H9 (cell line): ENCODE measurements around the gene GLB1L. TPM values are rescaled to one million over a fixed set of nuclear protein-coding genes. Genes with fewer than 3 reads are reported as not detected.

Experiments used
- DNase-seq: peaks from one replicate; pipeline ENCODE4 v3.0.0-alpha.2; 2017
- H2AFZ ChIP-seq: one replicate; pipeline ENCODE4 v1.6.1; 2013; ENCODE audit warnings: mild to moderate bottlenecking, low read length, control low read depth, moderate library complexity
- H2AK5ac ChIP-seq: 2 replicates; pipeline ENCODE4 v1.6.1; 2013; ENCODE audit warnings: low read length, control low read depth, mixed read lengths; ENCODE audit not compliant: insufficient read length
- H2BK120ac ChIP-seq: one replicate; pipeline ENCODE4 v1.6.1; 2013; ENCODE audit warnings: low read depth, mild to moderate bottlenecking, low read length, control low read depth, inconsistent platforms; ENCODE audit not compliant: poor library complexity, severe bottlenecking
- H2BK12ac ChIP-seq: 2 replicates; pipeline ENCODE4 v1.6.1; 2013; ENCODE audit warnings: low read length, control low read depth, mixed read lengths, low read depth; ENCODE audit not compliant: insufficient read length
- H2BK15ac ChIP-seq: 2 replicates; pipeline ENCODE4 v1.6.1; 2013; ENCODE audit warnings: low read depth, low read length, control low read depth
- H2BK20ac ChIP-seq: one replicate; pipeline ENCODE4 v1.6.1; 2013; ENCODE audit warnings: low read depth, mild to moderate bottlenecking, low read length, control low read depth, inconsistent platforms; ENCODE audit not compliant: poor library complexity, severe bottlenecking
- H2BK5ac ChIP-seq: 2 replicates; pipeline ENCODE4 v1.6.1; 2013; ENCODE audit warnings: low read length, control low read depth, mixed read lengths; ENCODE audit not compliant: insufficient read length
- H3K14ac ChIP-seq: 2 replicates; pipeline ENCODE4 v1.6.1; 2013; ENCODE audit warnings: low read length, control low read depth; ENCODE audit not compliant: insufficient read depth
- H3K18ac ChIP-seq: 2 replicates; pipeline ENCODE4 v1.6.1; 2013; ENCODE audit warnings: low read depth, mild to moderate bottlenecking, mixed read lengths, low read length, control low read depth; ENCODE audit not compliant: insufficient read length
- H3K23ac ChIP-seq: 2 replicates; pipeline ENCODE4 v1.6.1; 2013; ENCODE audit warnings: low read length, control low read depth, mixed read lengths, low read depth; ENCODE audit not compliant: insufficient read length
- H3K23me2 ChIP-seq: 2 replicates; pipeline ENCODE4 v1.6.1; 2013; ENCODE audit warnings: low read depth, mild to moderate bottlenecking, mixed read lengths, low read length, control low read depth; ENCODE audit not compliant: insufficient read length, poor library complexity, severe bottlenecking
- H3K27ac ChIP-seq: 2 replicates; pipeline ENCODE4 v1.5.1; 2013; ENCODE audit warnings: low read length, control low read depth, mixed read lengths, low read depth; ENCODE audit not compliant: insufficient read length
- H3K27me3 ChIP-seq: 2 replicates; pipeline ENCODE4 v1.6.1; 2013; ENCODE audit warnings: low read length, control low read depth, inconsistent platforms; ENCODE audit not compliant: insufficient read depth
- H3K4ac ChIP-seq: 2 replicates; pipeline ENCODE4 v1.6.1; 2013; ENCODE audit warnings: low read depth, mild to moderate bottlenecking, control low read depth, inconsistent platforms, low read length, moderate library complexity
- H3K4me1 ChIP-seq: 2 replicates; pipeline ENCODE4 v1.6.1; 2013; ENCODE audit warnings: low read length, control low read depth, inconsistent platforms; ENCODE audit not compliant: insufficient read depth
- H3K4me2 ChIP-seq: 2 replicates; pipeline ENCODE4 v1.6.1; 2013; ENCODE audit warnings: low read length, control low read depth, mixed read lengths; ENCODE audit not compliant: insufficient read length, insufficient read depth
- H3K56ac ChIP-seq: 2 replicates; pipeline ENCODE4 v1.6.1; 2013; ENCODE audit warnings: low read depth, mild to moderate bottlenecking, mixed read lengths, low read length, control low read depth; ENCODE audit not compliant: insufficient read length
- H3K79me1 ChIP-seq: 2 replicates; pipeline ENCODE4 v1.6.1; 2013; ENCODE audit warnings: low read depth, mild to moderate bottlenecking, moderate library complexity, low read length, control low read depth, inconsistent platforms; ENCODE audit not compliant: insufficient read depth, poor library complexity, severe bottlenecking
- H3K79me2 ChIP-seq: 2 replicates; pipeline ENCODE4 v1.6.1; 2013; ENCODE audit warnings: low read length, control low read depth, inconsistent platforms; ENCODE audit not compliant: insufficient read depth
- H3K9ac ChIP-seq: 2 replicates; pipeline ENCODE4 v1.6.1; 2013; ENCODE audit warnings: low read length, control low read depth, mixed read lengths; ENCODE audit not compliant: insufficient read length; ENCODE audit errors: extremely low read depth
- H3K9me3 ChIP-seq: one replicate; pipeline ENCODE4 v1.6.1; 2013; ENCODE audit warnings: low read depth, low read length, inconsistent platforms; ENCODE audit not compliant: control insufficient read depth
- H3T11ph ChIP-seq: one replicate; pipeline ENCODE4 v1.6.1; 2013; ENCODE audit warnings: mild to moderate bottlenecking, low read length, control low read depth, inconsistent platforms
- H4K20me1 ChIP-seq: one replicate; pipeline ENCODE4 v1.6.1; 2013; ENCODE audit not compliant: control insufficient read depth, insufficient read length, insufficient read depth
- H4K5ac ChIP-seq: 2 replicates; pipeline ENCODE4 v1.6.1; 2013; ENCODE audit warnings: low read depth, mild to moderate bottlenecking, mixed read lengths, low read length, control low read depth; ENCODE audit not compliant: insufficient read length
- H4K8ac ChIP-seq: replicated peaks from 2 replicates; pipeline ENCODE4 v1.6.1; 2013; ENCODE audit warnings: low read length, control low read depth, mixed read lengths, low read depth; ENCODE audit not compliant: insufficient read length
- H4K91ac ChIP-seq: 2 replicates; pipeline ENCODE4 v1.6.1; 2013; ENCODE audit warnings: low read depth, mild to moderate bottlenecking, moderate library complexity, mixed read lengths, low read length, control low read depth; ENCODE audit not compliant: insufficient read length
- H3K27ac Mint-ChIP-seq, 3 experiments: 2 replicates in 2 of 3; 3 replicates in 1 of 3; pipeline ENCODE4 v1.8.0; 2020 to 2021; ENCODE audit warnings: mixed read lengths in 3 of 3, mild to moderate bottlenecking in 1 of 3, moderate library complexity in 1 of 3
- H3K27me3 Mint-ChIP-seq: 2 replicates; pipeline ENCODE4 v1.8.0; 2021; ENCODE audit warnings: low read depth, mild to moderate bottlenecking, moderate library complexity, mixed read lengths
- H3K36me3 Mint-ChIP-seq, 3 experiments: 2 replicates in 2 of 3; 3 replicates in 1 of 3; pipeline ENCODE4 v1.8.0; 2020 to 2021; ENCODE audit warnings: low read depth in 3 of 3, mixed read lengths in 3 of 3; ENCODE audit not compliant: insufficient read depth in 1 of 3
- H3K4me1 Mint-ChIP-seq, 2 experiments: 2 replicates each; pipeline ENCODE4 v1.8.0; 2020; ENCODE audit warnings: mixed read lengths in 2 of 2
- H3K4me3 Mint-ChIP-seq, 2 experiments: 2 replicates in 1 of 2; 3 replicates in 1 of 2; pipeline ENCODE4 v1.8.0; 2020 to 2021; ENCODE audit warnings: mild to moderate bottlenecking in 2 of 2, mixed read lengths in 2 of 2, moderate library complexity in 1 of 2
- H3K9me3 Mint-ChIP-seq, 2 experiments: 2 replicates in 1 of 2; 3 replicates in 1 of 2; pipeline ENCODE4 v1.8.0; 2020; ENCODE audit warnings: mild to moderate bottlenecking in 2 of 2, mixed read lengths in 2 of 2, moderate library complexity in 1 of 2
- WGBS: extraction: QIAGEN DNeasy Blood & Tissue Kit; methylation state at CpG from one replicate; pipeline ENCODE4 v1.1.7; 2013; ENCODE audit warnings: missing lambda C conversion rate, low lambda C conversion rate, mixed read lengths; ENCODE audit not compliant: insufficient read length; ENCODE audit errors: extremely low coverage; 5-methylcytosine and 5-hydroxymethylcytosine counted together
- total RNA-seq: library from RNA; stranded (reverse); gene quantifications from 2 replicates; pipeline ENCODE4 v1.2.1, GENCODE V29; 2021
- TF ChIP-seq, protein P1 (sequence below): fragments of 200-600 bp; sonication (generic); conservative IDR thresholded peaks from 3 replicates; pipeline ENCODE4 v1.8.0; 2021; ENCODE audit warnings: antibody characterized with exemption, mild to moderate bottlenecking

Gene GLB1L
- total RNA-seq, 1 experiment from 2014 or later, result 6.5 TPM

- no peak overlapping the region for H3K4me2 ChIP-seq
- no peak overlapping the region for H2AFZ ChIP-seq
- no peaks in the 10 kb centered on the region for H3K4me1 ChIP-seq
- H3K9ac ChIP-seq, result no peak overlapping the region
- WGBS, result no CpG with 5 or more reads among the region's 6 CpGs
- no peak overlapping the region for H3K18ac ChIP-seq
- no peak overlapping the region for H2BK20ac ChIP-seq
- H3K27ac ChIP-seq, result no peak overlapping the region
- no peak overlapping the region for H4K91ac ChIP-seq
- Mint-ChIP-seq H3K9me3 (no peaks in the 10 kb centered on the region), H3K36me3 (peaks cover 14 to 61% (median 51%) of the 10 kb centered on the region in 3 experiments), H3K27me3 (peaks cover 3% of the 10 kb centered on the region; the same call in 1 of the 2 replicates), H3K27ac (peak overlapping the region in 1 of 3 experiments; percentile 42; a peak in 1 of 7 replicates), H3K4me3 (no peak overlapping the region), H3K4me1 (peaks cover 19 to 23% of the 10 kb centered on the region in 2 experiments)
- H3K27me3 ChIP-seq, result no peaks in the 10 kb centered on the region
- H3K56ac ChIP-seq, result no peak overlapping the region
- H4K20me1 ChIP-seq, result no peaks in the 10 kb centered on the region
- H4K5ac ChIP-seq, result no peak overlapping the region
- no peak overlapping the region for H2BK12ac ChIP-seq
- no peak overlapping the region for H2AK5ac ChIP-seq
- no peak overlapping the region for H4K8ac ChIP-seq
- H3K79me2 ChIP-seq, result no peaks in the 10 kb centered on the region
- no peak overlapping the region for H3T11ph ChIP-seq
- H3K9me3 ChIP-seq, result no peaks in the 10 kb centered on the region
- DNase-seq, result no peak
- H3K14ac ChIP-seq, result no peak overlapping the region
- H3K23ac ChIP-seq, result no peak overlapping the region
- H3K23me2 ChIP-seq, result peaks cover 7% of the 10 kb centered on the region
- H2BK120ac ChIP-seq, result no peak overlapping the region
- H3K79me1 ChIP-seq, result no peaks in the 10 kb centered on the region
- no peak overlapping the region for H2BK5ac ChIP-seq
- H2BK15ac ChIP-seq, result no peak overlapping the region
- H3K4ac ChIP-seq, result no peak overlapping the region
- TF ChIP-seq, protein P1, sequence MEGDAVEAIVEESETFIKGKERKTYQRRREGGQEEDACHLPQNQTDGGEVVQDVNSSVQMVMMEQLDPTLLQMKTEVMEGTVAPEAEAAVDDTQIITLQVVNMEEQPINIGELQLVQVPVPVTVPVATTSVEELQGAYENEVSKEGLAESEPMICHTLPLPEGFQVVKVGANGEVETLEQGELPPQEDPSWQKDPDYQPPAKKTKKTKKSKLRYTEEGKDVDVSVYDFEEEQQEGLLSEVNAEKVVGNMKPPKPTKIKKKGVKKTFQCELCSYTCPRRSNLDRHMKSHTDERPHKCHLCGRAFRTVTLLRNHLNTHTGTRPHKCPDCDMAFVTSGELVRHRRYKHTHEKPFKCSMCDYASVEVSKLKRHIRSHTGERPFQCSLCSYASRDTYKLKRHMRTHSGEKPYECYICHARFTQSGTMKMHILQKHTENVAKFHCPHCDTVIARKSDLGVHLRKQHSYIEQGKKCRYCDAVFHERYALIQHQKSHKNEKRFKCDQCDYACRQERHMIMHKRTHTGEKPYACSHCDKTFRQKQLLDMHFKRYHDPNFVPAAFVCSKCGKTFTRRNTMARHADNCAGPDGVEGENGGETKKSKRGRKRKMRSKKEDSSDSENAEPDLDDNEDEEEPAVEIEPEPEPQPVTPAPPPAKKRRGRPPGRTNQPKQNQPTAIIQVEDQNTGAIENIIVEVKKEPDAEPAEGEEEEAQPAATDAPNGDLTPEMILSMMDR, result no peak
Measured at GRCh38 chr2:219214786-219215185, 30.5 kb downstream of the GLB1L start.
